HK-2 (cell line): ENCODE results near the gene LY6G5C.

Source experiments
- DNase-seq: peaks from one replicate; pipeline ENCODE4 v3.0.0-alpha.2; 2018; ENCODE audit not compliant: unreplicated experiment

LY6G5C gene

DNA sequence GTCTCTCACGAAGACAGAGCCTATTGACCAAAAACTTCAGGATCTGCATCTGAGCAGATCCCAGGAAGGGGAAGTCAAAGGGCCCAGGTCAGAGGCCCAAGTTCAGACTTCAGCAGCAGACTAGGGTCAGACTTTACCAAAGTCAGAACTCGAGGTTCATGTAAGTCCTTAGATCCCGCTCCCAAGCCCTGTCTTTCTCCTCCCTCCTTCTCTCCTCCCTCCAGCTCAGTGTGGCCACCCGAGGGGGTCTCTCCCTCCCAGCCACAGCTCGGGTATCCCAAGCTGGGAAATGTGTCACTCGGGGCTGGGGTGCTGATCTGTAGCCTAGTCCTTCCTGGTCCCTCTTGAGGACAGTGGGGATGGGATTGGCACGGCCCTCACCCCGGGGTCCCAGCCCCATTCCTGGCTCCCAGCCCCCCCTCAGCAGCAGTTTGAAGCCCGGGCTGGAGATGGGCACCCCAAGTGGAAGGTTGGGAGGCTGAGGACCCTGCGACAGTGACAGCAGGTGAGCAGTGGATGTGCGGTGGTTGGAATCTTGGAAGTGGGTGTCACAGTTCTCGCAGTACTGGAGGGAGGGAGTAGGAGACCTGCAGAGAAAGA lies 18.6 kb downstream of the LY6G5C start:
- no peak for DNase-seq

DNA sequence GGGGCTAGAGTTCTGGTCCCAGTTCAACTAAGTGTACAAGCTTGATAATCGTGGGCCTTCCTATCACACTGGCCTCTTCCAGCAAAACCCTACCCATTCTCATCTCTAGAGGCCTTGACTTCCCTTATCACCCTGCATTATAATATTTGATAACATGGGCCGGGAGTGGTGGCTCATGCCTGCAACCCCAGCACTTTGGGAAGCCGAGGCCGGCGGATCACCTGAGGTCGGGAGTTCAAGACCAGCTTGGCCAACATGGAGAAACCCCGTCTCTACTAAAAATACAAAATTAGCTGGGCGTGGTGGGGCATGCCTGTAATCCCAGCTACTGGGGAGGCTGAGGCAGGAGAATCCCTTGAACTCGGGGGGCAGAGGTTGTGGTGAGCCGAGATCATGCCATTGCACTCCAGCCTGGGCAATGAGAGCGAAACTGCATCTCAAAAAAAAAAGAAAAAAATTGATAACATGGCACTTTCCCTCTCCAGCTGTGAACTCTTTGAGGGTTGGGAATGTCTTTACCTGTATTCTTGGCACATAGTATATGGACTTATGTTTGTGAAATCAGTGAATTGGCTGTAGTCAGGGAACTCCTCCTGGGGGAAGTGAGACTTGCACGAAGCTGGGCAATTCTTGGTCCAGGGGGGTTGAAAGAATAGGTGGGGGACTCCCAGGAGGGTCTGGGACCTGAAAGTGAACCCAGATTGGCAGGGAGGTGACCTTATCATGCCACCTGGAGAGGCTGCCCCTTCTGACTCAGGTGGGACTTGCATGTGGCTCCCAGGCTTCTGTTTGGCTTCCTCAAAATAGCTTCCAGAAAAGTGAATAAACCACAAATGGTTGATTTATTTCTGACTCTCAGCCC lies 19.4 kb downstream of the LY6G5C start:
- no peak for DNase-seq

- peak; percentile 86 for DNase-seq
These were observed 20.2 kb downstream of the LY6G5C start, which contains the start of gene C6orf47 for GRCh38 chr6:31660381-31661261. TSS of gene C6orf47 (minus strand) at chr6:31660778. CDS start at chr6:31659947, 831 bp downstream.

DNA sequence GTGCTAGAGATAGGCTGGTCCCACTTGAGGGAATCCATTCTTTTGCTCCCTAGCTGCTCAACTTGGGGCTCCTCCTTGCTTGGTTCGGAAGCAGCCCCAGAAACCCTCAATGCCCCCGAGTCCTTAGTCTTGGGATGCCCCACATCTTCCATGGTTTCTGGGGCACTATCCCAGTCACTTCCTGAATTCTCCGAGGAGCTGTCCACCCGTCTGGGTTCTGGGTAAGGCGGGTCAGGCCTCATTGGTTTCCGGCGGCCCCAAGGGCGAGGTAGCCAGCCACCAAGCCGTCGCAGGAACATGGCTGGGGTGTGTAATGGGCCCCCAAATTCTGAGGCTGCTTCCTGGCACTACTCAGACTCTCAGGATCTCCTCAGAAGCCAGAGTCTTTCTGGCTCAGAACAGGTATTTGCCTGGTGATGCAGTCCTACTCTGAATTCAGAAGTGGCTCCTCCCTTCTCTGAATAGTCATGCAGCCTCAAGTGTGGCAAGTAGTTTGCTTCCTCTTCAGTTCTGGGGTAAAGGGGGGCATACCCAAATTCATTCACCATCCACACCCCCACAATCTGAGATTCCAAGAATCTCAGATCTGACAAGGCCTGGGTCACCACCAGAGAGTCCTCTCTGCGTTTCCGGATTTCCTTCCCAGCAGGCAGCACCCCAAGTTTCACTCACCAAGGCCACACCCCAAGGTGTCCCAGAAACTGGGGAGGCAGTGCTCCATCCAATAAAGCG lies 21.1 kb downstream of the LY6G5C start:
- no peak for DNase-seq

GRCh38 chr6:31658983-31659648 lies 21.8 kb downstream of the LY6G5C start:
- DNase-seq: no peak

DNA sequence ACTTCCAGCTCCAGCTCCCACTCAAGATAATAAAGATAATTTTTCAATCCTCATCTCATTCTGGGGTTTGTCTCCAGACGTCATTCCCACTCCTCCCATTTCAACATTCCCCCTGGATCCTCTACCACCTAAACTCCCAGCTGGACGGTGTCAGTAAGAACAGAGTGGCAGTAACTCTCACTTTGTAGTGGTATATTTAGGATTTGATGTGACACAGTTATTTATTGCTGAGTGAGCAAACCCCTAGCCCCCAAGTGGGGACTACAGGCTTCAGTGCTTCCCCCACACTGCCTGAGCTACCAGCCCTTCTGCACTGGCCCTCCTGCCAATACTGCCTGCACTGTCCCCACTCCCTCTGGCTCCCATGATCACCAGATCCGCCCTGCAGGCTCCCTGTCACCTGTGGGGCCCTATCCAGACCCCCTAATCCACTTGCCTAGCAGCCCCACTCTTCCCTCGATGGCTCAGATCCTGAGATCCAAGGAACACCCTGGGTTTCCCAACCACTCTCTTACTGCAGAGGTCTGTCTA lies 22.6 kb downstream of the LY6G5C start:
- no peak for DNase-seq

DNA sequence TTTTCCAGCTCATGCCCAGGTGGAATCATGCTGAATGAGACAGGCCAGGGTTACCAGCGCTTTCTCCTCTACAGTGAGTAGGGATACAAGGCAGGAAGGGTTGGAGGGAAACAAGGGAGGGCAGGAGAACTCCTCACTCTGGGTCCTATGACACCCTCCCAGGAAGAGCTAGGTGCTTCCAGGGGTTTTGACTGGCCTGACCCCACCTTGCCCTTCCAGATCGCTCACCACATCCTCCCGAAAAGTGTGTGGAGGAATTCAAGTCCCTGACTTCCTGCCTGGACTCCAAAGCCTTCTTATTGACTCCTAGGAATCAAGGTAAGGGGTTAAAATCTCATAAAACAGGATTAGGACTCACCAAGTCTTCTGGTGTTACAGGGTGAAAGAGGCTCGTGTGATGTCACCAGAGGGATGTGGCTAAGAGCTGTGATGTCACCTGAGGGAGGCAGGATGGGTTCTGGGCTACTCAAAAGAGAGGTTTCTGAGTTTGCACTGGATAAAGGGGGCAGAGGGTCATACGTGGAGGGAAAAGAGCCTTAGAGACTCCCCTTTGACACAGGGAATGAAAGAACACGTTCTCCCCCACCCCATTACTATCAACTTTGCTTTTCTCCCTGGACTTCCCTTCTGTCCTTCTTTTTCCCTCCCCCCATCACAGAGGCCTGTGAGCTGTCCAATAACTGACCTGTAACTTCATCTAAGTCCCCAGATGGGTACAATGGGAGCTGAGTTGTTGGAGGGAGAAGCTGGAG lies 23.3 kb downstream of the LY6G5C start:
- DNase-seq: no peak

DNA sequence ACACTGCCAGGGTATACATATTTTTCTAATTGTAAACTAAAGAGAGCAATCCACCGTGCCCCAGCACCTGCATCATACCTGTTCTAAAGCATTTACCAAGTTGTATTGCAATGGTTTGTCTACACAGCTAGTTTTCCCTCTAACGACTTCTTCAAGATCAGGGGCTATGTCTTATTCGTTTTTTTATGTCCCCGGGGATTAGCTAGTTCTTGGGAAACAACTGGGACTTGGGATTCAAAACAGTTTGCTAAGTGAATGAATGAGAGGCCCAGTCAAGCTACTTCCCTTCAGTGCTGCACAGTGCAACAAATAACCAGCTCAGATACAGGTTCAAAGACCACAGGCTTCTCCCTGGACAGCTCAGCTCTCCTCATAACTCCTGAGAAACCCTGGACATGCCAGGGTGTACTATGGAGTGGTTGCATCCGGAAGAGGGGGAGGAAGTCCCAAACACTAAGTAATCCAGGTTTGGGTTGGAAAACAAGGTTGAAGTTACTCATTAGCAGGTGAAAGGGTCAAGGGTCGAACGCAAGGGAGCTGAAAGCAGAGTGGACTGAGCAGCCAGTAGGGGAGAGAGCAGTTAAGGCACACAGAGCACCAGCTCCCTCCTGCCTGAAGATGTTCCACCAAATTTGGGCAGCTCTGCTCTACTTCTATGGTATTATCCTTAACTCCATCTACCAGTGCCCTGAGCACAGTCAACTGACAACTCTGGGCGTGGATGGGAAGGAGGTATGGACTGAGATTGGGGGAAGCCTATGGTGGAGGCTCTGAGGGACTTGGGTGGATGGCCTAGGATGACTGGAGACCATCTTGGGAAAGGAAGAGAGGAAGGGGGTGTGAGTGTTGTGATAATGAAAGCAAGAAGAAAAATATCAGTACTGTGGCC lies 25.3 kb downstream of the LY6G5C start, which contains the start of gene APOM:
TSS of gene APOM (plus strand) at position 546 of the 889 bp plus-strand sequence. CDS start at position 619, 73 bp downstream.
- no peak for DNase-seq

DNA sequence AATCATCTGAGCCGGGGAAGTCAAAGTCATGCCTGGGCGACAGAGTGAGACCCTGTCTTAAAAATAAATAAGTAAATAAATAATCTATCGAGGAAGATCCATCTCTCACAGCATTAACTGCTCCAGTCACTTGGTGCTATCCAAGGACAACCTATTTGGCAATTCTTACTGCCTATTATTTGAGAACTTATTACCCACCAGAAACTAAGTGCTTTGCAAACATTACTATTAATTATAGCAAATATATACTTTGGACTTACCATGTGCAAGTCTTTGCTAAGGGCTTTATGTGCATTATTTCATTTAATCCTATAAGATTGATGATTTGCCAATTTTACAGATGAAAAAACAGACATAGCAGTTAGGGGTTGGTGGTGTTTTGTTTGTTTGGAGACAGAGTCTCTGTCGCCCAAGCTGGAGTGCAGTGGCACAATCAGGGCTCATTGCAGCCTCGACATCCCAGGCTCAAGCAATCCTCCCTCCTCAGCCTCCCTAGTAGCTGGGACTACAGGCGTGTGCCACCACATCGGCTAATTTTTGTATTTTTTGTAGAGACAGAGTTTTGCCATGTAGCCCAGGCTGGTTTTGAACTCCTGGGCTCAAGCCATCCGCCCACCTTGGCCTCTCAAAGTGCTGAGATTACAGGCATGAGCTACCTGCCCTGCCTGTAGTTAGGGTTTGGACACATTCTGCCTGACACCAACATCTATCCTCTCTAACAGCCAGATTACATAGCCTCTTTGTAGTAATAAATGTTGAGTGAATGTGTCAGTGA lies 26.1 kb downstream of the LY6G5C start:
- no peak for DNase-seq

DNA sequence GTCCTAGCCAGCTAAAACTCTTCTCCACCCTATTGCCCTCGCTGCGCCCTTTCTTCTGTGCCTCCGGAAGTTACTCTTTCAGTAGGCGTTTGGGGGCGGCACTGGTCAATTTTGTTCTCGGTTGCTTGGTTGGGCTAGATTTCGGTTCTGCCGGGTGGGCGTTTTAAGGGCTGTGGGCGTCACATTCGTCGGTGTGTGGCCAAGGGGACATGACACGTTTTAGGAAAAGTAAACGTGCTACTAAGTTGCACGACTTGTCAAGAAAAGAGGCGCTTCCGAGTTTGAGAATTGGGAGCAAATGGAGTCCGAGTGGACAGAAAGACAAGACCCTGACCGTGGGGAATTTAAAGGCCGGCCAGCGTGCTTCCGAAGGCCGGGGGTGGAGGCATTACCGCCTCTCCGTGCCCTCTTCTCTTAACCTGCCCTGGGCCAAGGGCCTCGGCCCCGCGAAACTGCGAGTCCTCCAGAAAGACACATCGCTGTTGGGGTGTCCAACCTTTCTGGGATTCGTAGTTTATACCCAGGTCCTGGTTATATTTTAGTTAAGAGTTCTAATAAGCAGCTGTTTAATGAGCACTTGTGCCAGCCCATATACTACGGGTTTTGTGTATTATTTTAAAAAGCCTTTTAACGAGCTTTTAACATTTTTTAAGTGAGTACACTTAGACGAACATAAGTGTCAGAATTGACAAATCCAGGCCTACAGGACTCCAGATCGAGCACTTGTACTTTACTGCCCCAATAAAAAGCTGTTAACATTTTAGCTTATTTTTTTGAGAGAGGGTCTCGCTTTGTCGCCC lies 27.7 kb downstream of the LY6G5C start:
- DNase-seq: peak; percentile 89

DNA sequence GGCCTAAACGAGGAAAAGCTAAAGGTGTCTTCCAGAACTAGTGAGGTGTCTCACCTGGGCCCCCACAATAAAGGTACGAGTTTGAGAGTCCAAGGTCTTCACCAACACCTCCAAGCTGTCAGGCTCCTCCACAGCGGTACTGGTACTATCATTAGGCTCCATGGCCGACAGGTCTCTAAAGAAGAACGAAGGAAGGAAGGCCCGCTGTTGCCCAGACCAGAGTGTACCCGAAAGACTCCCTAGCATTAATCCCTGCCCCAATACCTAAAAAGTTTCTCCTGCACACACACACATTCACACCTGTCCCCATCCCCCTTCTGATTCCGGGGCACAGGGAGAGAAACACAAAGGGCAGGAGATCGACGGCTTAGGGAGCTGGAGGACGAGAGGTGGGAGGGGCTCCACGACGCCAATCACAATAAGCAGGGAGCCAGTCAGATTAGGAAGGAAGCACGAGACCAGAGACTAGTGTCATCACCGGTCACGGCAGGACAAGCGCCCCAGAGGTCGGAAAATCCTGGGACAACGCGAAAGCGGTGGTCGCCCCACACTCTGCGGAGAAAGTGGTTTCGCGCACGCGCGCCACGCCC lies 29.2 kb downstream of the LY6G5C start:
- DNase-seq: no peak

DNA sequence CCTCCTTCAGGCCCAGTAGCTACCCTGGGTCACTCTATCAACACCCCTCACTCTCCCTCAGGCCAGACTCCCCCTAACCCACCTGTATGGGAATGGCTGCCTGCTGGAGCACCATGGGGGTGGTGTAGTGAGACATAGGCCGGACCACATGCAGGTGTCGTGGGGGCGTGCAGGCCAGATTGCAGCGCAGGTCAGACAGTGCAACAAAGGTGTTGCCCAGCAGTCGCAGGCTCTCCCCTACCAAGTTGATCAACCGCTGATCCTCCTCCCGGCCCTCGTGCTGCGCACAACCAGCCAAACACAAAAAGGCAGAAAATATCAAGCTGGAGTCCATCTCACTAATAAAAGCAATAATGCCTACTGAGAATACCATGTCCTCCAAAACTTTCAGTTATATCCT lies 35.5 kb downstream of the LY6G5C start:
- no peak for DNase-seq

- no peak for DNase-seq
These were observed 36.9 kb downstream of the LY6G5C start for GRCh38 chr6:31643818-31644454.

- no peak for DNase-seq
These were observed 37.9 kb downstream of the LY6G5C start for GRCh38 chr6:31642798-31643570.

DNA sequence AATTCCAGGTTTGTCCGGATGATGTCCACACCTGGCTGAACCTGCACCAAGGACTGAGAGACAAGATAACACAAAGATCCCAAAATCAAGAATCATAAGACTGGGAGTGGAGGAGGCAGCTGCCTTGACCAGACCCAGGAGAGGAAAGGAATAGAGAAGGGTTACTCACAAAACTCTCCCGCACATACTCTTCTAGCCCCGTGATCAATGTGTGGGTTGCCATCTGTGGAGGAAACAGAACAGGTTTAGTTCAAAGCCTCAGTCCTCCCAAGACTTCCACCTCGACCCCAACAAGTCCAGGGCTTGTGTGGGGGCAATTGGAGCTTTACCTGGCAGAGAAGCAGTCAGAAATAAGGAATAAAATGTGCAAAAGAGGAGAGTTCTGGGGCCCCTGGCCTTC lies 39.5 kb downstream of the LY6G5C start:
- DNase-seq: no peak

DNA sequence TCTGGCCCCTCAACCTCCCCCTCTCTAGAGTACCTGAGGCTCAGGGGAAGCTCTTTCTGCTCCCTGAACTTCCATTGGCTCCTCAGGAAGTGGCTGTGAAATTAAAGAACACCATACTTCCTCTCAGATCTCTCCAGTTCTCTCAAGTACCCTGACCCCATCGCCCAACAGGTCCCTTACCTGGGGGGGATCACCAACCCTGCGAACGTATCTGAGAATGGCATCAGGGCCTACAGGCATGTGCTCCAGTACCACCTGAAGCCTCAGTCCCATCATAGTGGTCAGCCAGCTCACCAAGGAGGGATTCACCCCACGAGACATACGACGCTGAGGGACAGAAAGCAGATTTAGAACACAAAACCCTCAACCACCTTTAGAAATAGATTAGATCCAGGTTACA lies 40.3 kb downstream of the LY6G5C start:
- DNase-seq: no peak
